HG03103 (cell line): Measurements from ENCODE around the gene CD101.

Experiments
- ATAC-seq: cut with Tn5 transposase; IDR thresholded peaks from one replicate; pipeline ENCODE4 v1.9.1; 2021; ENCODE audit warnings: low read depth; ENCODE audit not compliant: unreplicated experiment

Gene CD101

DNA sequence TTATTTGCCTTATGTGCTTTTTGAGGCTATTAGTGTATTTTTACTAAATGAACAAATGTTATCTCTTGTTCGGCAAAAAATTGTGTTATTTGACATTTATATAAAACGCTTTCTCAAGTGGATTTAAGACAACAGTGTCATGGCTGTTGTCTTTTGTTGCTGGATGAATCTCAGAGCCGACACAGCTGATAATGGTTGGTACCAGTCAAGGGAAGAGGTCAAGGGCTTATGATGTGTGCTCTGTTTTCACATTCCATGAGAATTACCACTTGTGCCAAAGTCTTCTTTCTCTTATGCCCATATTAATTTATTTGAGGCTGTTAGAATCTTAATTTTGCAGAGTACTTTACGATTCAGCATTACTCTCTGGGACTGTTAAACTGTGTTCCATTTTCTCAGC, 17.9 kb upstream of the CD101 start:
- ATAC-seq, result no peak

DNA sequence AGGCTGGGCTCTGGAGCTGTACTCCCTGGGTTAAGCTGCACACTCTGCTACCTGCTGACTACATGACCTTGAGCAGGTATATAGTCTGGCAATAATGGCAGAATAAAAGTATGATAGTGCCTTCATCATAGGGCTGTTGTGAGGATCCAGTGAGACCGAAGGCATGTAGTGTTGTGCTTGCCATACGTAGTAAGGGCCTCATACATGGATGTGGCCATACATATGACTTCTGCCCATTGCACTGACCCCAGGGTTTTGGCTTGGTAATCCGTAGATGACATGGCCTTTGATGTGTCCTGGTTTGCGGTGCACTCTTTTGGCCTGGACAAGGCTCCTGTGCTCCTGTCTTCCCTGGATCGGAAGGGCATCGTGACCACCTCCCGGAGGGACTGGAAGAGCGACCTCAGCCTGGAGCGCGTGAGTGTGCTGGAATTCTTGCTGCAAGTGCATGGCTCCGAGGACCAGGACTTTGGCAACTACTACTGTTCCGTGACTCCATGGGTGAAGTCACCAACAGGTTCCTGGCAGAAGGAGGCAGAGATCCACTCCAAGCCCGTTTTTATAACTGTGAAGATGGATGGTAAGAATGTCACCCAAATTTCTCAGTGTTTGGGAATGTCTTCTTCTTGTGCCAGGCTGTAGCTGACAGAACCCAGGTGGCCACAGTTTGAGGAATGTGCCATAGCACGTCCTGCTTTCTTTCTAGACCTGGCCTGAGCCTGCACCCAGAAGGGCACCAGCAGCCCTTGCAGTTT, 17.0 kb upstream of the CD101 start:
- no peak for ATAC-seq

DNA sequence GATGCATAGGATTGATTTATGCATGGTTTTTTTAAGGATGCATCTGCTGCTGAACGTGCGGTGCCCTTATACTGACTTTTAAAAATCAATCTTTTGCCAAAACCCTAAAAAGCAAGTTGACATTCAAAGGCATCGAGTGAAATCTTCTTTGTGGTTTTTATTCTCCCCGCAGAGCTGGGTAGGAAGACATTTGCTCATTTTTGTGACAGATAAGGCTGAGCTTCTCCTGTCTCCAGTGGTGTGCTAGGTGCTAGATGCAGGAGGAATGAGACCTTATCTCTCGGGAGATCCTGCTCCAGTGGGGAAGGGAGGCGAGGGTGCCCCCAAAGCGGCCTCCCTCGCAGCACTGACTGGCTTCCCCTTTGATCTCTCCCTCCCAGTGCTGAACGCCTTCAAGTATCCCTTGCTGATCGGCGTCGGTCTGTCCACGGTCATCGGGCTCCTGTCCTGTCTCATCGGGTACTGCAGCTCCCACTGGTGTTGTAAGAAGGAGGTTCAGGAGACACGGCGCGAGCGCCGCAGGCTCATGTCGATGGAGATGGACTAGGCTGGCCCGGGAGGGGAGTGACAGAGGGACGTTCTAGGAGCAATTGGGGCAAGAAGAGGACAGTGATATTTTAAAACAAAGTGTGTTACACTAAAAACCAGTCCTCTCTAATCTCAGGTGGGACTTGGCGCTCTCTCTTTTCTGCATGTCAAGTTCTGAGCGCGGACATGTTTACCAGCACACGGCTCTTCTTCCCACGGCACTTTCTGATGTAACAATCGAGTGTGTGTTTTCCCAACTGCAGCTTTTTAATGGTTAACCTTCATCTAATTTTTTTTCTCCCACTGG, 14.9 kb upstream of the CD101 start:
- no peak for ATAC-seq

DNA sequence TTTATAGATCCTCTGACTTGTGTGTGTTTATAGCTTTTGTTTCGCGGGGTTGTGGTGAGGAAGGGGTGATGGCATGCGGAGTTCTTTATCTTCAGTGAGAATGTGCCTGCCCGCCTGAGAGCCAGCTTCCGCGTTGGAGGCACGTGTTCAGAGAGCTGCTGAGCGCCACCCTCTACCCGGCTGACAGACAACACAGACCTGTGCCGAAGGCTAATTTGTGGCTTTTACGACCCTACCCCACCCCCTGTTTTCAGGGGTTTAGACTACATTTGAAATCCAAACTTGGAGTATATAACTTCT, 14.4 kb upstream of the CD101 start:
- ATAC-seq, result no peak

DNA sequence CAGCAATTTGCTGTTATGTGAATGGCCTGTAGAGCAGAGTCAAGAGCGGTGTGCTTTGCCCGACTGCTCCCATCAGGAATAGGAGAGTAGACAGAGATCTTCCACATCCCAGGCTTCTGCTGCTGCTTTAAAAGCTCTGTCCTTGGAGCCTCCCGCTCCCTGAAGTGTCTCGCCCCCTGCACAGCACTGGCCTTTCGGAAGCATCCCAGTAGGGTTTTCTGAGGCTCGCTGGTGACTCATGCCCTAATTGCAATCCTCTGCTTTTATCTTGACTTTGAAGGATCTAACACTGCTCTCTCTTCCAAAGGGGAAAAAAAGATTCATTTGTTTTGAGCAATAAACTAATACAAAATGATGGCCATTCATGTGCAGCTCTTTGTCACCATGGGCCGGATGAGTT, 13.3 kb upstream of the CD101 start:
- ATAC-seq, result no peak

DNA sequence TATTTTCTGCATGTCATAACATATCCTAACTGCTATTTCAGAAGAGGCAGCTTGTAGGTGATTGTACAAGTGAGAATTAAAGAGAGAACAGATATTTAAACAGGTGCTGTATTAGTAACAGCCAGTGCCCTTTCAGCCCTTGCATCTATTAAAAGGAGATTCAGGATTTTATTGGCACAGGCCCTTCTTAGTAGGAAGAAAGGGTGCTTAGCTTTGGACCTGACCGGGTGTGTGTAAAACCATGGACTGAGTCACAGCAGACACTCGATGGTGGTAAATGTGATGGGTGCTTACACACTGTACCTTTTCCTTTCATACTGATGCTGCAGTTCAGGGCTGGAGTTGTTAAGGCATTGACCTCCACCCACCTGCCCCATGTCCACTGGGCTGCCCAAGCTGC, 12.7 kb upstream of the CD101 start:
- ATAC-seq, result no peak

DNA sequence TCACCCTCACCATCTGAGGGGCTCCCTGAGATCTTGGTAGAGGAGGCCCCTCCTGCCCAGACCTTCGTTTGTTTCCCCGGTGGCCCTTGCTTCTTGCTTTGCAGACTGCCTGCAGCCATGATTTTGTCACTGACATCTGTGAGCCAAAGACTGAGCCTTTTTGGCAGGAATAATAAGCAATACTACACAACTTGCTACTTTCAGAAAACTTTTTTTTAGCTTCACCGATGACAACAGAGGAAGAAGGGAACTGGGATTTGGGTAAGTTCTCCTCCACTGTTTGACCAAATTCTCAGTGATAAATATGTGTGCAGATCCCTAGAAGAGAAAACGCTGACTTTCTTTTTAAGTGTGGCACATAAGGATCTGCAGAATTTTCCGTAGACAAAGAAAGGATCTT, 11.7 kb upstream of the CD101 start:
- no peak for ATAC-seq

DNA sequence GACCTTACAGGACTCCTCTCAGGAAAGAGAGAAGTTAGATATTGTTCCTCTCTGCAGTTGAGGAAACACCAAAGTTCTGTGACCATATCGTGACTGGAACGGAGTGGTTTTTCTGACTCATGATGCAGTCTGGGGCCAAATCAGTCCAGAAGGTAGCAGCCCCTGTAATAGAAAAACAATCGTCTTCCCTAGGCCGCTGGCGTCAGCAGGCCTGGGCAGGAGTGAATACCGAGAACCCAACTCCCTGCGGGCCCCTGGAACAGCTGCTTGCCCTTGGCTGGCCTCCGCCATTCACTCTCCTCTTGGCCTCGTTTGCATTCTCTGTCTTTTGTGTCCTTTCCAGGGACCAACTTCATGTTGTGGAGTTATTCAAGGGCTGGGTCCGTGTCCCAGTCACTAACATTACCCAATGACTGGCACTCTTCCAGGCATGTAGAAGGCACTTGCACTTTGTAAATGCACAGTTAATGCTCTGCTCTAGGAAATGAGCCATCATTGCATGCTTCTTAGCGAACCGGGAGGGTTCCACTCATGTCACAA, 10.9 kb upstream of the CD101 start:
- no peak for ATAC-seq

DNA sequence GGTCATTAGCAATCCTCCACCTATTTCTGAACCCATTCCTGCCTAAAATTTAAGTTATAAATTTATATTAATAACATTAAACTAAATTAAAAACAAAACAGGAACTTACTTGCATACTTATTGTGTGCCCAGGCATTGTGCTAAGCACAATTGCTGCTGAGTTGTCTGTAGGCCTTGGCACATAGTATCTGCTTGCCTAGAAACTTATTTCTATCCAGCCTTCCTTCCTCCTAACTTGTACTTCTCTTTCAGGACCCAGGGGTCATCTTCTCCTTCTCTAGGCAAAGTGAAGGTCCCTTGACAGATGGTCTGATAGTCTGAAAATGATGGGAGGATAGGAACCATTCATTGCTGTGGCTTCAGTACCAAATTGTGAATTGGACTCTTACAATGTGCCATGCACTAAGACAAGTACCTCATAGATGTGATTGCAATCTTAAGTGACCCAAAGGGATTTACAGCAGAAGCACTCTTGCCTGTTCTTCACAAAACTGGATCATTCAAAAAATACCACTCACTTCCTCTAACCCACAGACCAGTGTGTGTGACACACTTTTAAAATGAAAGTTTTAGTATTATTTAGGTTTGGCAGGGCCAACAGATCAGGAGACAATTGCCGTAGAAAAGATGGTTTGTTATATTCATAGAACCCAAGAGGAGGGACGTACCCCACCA, 10.3 kb upstream of the CD101 start:
- ATAC-seq, result no peak

DNA sequence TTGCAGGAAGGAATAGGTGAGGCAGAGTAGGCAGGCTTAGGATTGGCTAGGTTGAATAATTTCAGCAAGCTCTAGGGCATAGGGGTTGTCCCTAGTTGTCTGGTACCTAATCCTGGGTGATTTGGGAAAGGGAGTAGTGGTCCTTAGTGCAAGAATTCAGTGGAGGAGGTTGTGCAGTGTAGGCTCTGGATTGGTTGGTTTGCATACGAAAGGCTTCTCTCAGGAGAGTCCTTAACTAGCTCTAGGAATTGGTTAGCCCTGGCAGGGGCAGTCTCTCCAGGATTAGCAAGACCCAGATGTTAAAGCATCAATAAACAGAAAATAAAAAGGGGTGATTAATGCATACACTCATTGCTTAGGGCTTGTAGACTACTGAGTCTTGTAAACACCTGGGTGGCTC, 9.6 kb upstream of the CD101 start:
- ATAC-seq, result no peak

DNA sequence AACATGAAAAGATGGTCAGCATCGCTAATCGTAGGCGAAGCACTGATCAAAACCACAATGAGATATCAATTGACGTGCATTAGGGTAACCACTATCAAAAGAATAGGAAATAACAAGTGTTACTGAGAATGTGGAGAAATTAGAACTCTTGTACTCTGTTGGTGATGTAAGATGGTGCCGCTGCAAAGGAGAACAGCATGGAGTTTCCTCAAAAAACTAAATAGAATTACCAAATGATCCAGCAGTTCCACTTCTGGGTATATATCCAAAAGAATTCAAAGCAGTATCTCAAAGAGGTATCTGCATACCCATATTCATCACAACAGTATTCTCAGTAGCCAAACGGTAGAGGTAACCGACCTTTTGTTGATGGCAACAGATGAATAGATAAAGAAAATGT, 8.3 kb upstream of the CD101 start:
- ATAC-seq, result no peak

DNA sequence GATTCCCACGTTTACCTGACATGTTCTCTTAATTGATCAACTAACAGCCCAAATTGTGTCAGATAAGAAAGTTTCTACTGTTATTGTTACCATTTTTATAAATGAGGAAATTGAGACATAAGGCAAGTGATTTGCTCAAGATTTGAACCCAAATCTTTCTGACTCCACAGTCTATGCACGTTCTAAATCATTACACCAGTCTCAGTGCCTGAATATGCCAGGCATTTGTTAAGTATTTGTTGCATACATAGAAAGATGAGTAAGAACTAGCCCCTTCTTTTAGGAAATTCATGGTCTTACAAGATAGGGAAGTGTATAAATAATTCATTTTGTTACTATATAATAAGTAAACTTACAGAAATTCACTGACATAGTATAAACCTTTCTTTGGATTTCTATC, 7.1 kb upstream of the CD101 start:
- no peak for ATAC-seq

DNA sequence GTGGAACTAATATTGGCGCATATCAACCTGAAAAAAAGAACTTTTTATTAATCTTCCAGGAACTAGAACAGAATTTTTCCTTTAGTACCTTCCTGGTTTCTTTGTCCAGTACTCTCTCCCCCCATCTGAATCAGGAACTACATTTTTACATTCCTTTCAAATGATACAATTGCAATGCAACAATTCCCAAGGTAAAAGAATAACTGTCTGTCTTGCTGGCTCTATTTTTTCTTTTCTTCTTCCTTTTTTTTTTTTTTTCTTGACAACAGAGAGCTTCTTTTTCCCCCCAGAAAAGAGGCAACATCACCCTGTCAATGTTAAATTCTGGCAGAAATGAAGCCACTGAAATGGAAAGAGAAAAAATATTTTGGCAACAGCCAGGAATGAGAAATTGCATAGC, 4.5 kb upstream of the CD101 start:
- no peak for ATAC-seq

DNA sequence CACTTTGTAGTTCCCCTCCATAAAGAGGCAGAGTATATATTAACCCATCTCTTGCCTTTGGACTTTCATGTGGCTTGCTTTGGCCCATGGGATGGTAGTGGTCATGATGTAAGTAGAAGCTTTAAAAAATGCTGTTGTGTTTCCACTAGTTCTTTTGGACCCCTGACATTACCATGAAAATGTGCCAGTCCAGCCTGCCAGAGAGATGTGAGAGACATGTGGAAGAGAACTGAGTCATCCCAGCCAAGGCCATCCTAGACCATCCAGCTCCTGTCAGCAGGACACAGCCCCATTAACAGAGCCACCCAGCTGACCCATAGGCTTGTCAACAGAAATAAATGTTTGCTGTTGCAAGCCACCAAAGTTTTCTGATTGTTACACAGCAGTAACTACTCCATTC, 3.9 kb upstream of the CD101 start:
- ATAC-seq, result no peak

DNA sequence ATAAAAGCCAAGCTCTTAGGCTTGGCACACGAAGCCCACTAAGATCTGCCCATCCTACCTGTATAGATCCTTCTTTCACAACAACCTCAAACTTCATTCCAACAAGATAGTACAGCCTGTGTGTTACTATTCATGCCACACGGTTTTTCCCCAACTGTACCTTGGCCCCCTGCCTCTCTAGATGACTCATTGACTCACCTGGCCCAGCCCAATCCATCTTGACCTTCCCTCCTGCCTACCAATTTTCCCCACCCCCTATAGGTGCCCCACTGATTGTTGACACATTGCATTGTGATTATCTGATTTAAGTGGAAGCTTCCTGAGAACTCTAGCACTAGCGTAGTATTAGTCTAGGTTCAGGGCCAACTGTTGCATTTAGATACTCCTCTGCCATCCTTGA, 2.0 kb upstream of the CD101 start:
- ATAC-seq, result no peak

DNA sequence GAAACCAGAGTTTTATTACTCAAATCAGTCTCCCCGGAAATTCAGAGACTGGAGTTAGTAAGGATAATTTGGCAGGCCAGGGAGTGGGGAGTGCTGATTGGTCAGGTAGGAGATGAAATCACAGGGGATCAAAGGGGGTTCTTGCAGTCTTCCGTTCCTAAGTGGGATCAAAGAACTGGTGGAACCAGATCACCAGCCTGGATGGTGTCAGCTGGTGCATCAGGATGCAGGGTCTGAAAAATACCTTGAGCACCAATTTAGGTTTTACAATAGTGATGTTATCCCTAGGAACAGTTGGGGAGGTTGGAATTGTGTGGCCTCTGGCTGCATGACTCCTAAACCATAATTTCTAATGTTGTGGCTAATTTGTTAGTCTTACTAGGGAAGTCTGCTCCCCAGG, 1.4 kb upstream of the CD101 start:
- ATAC-seq, result no peak

DNA sequence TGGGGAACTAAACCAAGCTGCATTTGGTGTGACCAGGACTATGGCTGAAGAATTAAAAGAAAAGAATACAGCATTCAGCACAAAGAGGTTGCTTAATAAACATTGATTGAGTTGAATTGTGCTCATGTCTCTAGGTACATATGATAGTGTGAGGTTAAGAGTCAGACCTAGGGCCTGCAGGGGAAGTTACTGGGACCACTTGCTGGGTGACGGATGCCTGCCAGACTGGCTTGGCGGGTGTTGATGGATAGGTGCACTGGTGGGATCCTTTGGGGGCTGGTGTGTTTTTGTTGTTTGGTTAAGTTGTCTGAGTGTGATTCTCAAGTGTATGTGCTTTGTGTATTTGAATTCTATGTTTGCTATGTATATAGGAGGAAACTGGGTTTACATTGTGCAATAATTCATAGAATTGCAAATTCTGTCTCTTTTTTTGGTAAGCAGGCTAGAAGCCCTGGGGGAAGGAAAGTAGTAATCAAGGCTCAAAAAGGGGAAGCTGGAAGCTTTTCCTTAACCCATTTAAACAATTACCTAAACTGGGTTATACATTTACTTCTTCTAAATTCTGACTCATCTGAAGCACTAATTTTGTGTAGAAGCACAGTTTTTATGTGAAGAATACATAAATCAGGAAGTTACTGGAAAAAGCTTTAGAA, 1.8 kb downstream of the CD101 start:
- ATAC-seq, result no peak

DNA sequence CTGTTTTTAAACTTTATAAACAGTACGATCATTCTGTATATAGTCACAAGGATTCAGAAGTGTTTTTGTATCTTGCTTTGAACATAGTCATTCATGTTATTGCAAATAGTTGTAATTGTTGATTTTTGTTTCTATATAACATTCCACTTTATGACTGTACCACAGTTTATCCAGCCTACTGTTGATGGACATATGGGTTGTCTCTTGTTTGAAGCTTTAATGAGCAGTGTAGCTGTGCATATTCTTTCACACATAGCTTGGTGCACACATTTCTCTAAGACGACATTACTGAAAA, 6.1 kb downstream of the CD101 start:
- no peak for ATAC-seq

DNA sequence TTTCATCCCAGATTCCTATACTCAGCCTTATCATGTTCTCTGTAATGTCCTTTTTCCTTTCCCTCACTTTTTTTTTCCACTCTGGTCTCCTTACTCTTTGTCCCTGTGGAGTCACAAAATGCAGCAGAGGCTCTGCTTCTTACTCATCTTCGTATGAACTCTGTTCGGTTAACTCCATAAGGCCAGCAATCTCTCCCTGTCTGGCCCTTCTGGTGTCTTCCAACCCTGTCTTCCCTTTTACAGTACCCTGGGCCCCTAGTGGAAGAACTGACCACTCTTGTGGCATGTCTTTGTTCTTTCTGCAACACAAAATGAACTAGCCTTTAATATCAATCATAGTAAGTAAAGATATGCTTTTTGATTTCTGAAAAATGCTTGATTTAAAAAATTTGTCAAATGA, 7.1 kb downstream of the CD101 start:
- ATAC-seq, result no peak

DNA sequence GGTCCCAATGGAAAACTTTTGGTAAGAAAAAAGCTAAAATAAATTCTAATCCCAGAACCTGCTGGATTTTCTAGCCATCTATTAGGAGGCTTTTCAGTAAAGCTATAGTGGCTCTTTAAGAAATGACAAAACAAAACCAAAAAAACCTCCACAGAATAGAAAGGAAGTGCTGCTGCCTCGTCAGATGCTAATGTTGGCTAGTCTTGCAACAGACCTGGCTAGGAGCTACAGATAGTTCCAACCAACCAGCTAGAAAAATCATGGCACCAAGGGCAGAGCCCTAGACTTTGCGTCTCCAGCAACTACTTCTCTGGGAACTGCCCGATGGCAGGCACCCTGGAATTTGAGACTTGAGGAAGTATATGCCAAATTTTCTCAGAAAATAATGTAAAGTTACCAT, 7.6 kb downstream of the CD101 start:
- no peak for ATAC-seq

DNA sequence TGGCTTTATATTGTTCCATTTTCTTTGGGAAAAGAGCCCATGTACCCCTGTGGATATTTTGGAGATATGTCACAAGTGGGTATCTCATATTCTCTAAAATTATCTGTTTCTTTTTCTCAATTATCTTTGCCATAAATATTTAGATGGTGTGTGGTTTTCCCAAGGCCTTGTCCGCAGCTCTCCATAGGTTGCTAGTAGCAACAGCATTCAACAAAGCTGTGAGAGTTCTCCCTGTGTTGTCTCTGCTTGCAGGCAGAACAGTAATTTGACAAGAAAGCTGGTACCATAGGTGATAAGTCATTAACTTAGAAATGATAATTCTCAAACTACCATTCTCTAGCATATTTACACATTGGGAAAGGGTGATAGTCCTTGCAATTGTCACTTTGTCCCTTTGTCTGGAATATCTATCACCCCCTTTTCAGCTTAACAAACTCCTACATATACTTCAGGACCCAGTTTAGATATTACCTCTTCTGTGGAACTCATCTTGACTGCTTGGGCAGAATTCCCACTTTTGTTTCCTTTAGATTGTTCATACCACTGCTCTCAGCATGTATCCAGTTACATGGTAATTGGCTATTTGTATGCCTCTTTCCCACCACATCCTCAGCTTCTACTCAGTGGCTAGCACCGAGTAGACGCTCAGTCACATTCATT, 8.9 kb downstream of the CD101 start:
- no peak for ATAC-seq
